Measurements from ENCODE around the gene SH3D21.

Gene SH3D21

GRCh38 chr1:36354486-36354885 lies 48.3 kb downstream of the SH3D21 start:
- H3K4me3 ChIP-seq (ENCODE audit: low read depth, low read length), result no peak overlapping the region
- DNase-seq (ENCODE audit: low read depth), result no peak
- TF ChIP-seq, protein P1, sequence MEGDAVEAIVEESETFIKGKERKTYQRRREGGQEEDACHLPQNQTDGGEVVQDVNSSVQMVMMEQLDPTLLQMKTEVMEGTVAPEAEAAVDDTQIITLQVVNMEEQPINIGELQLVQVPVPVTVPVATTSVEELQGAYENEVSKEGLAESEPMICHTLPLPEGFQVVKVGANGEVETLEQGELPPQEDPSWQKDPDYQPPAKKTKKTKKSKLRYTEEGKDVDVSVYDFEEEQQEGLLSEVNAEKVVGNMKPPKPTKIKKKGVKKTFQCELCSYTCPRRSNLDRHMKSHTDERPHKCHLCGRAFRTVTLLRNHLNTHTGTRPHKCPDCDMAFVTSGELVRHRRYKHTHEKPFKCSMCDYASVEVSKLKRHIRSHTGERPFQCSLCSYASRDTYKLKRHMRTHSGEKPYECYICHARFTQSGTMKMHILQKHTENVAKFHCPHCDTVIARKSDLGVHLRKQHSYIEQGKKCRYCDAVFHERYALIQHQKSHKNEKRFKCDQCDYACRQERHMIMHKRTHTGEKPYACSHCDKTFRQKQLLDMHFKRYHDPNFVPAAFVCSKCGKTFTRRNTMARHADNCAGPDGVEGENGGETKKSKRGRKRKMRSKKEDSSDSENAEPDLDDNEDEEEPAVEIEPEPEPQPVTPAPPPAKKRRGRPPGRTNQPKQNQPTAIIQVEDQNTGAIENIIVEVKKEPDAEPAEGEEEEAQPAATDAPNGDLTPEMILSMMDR (IDR thresholded peaks at IDR 0.05; ENCODE audit: insufficient read depth, low read depth, low read length, missing control alignments), result no peak

DNA sequence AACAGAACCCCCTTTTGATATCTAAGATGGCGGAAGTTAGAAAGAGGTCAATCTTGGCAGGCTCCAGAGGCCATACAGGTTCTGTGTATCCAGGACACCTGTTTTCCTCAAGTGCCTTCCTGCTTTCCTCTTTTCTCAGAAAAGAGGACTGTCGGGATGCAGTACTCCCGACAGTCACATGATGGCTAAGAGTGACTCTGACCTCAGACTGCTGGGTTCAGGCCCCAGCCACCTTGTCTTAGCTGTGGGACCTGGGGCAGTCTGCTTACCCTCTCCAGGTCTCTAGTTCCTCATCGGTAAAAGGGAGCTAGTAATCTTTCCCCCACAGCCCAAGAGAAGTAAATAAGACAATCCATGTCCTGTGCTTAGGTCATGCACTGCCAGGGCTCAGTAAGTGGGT lies 49.6 kb downstream of the SH3D21 start:
- TF ChIP-seq, protein P1 (IDR thresholded peaks at IDR 0.05; ENCODE audit: insufficient read depth, low read depth, low read length, missing control alignments), result no peak
- H3K4me3 ChIP-seq (ENCODE audit: low read depth, low read length), result no peak overlapping the region
- no peak for DNase-seq (ENCODE audit: low read depth)

DNA sequence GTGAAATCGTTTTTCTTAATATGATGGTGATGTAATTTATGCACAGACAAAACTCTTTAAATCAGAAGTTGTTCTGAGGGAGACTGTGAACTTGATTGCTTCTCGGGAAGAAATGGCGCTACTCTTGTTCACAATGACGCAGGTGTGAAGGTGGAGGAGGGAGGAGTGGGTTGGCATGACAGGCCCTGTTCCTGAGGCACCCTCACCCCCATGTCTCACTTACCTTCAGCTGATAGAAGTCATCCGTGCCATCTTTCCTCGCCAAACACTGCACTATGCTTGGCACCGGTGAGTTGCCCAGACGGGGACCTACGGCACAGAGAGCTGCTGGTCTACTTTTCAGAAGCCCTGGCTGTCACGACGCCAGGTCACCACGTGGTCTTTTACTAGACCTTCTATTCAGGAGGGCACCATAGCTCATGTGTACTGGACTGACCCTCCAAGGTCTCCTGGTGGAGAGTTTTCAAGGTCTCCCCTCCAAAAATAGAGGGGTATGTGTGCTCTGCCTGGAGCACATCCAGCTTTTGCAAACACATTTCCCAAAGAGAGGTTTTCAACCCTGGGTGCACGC lies 52.4 kb downstream of the SH3D21 start:
- TF ChIP-seq, protein P1 (IDR thresholded peaks at IDR 0.05; ENCODE audit: insufficient read depth, low read depth, low read length, missing control alignments), result no peak
- H3K4me3 ChIP-seq (ENCODE audit: low read depth, low read length), result no peak overlapping the region
- no peak for DNase-seq (ENCODE audit: low read depth)

DNA sequence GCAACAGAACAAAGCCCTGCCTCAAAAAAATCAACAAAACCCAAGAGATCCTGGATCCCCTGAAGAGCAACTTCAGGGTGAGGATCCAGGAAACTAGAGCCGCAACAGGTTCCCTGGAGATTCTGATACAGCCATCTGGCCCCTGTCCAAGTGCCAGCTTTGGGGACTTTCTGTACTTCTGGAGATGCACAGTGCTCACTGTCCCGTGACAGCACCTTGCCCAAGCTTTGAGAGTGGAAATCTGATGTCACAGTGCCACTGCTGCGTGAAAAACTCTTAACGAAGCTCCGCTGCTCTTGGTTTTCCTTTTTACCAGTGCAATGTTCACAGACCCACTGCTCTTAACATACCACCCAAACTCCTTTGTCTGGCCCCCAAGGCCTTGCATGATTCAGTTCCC lies 53.2 kb downstream of the SH3D21 start:
- H3K4me3 ChIP-seq (ENCODE audit: low read depth, low read length), result no peak overlapping the region
- no peak for DNase-seq (ENCODE audit: low read depth)
- TF ChIP-seq, protein P1 (IDR thresholded peaks at IDR 0.05; ENCODE audit: insufficient read depth, low read depth, low read length, missing control alignments), result no peak

- H3K4me3 ChIP-seq (ENCODE audit: low read depth, low read length), result no peak overlapping the region
- TF ChIP-seq, protein P1 (IDR thresholded peaks at IDR 0.05; ENCODE audit: insufficient read depth, low read depth, low read length, missing control alignments), result no peak
- no peak for DNase-seq (ENCODE audit: low read depth)
Observed at GRCh38 chr1:36359911-36360550, 53.9 kb downstream of the SH3D21 start.

DNA sequence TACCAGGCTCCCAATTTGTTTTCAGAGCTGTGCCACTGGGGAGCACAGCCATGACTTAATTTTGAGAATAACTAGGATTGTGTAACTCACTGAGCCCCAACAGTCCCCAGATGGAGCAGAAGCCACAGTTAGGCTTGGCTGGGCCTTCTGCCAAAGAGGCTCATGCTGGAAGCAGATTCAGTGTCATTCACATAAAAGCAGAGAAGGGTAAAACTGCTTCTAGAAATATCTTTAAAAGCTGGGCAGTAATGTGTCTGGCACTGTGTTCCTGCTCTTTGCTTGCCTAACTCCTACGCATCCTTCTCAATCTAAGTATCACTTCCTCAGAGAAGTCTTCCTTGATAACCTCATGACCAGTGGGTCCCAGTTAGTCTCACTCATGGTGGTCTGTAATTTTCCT lies 59.2 kb downstream of the SH3D21 start:
- H3K4me3 ChIP-seq (ENCODE audit: low read depth, low read length), result no peak overlapping the region
- DNase-seq (ENCODE audit: low read depth), result no peak
- TF ChIP-seq, protein P1 (IDR thresholded peaks at IDR 0.05; ENCODE audit: insufficient read depth, low read depth, low read length, missing control alignments), result no peak
